AG04449 (cell line): Measurements from ENCODE around the gene CMTM6.
"Not testable (repeated sequence)": the region's sequence is repeated elsewhere in the genome, so short reads cannot be mapped to it uniquely, and the experiment has no call there.

Experiments used
- CTCF ChIA-PET: fragments of 350-600 bp; formaldehyde crosslinking; extraction: SDS; loops from one replicate; lab custom pipeline; 2021; ENCODE audit warnings: antibody characterized with exemption; lab: Yijun Ruan, JAX
- POLR2A ChIA-PET: fragments of 400-600, 350-600 bp; formaldehyde crosslinking; extraction: SDS; loops from one replicate; lab custom pipeline; 2020; ENCODE audit warnings: antibody characterized with exemption, inconsistent platforms; lab: Yijun Ruan, JAX
- DNase-seq: peaks from one replicate; pipeline ENCODE4 v3.0.0-alpha.2; 2010; ENCODE audit warnings: low read depth, low spot score
- H3K4me3 ChIP-seq: 2 replicates; pipeline ENCODE4 v1.5.1; 2011; ENCODE audit warnings: low read depth, mild to moderate bottlenecking, control low read depth, low read length
- TF ChIP-seq, protein P1 (sequence below): IDR thresholded peaks from one replicate; pipeline ENCODE4 v1.5.1; 2011; ENCODE audit warnings: mild to moderate bottlenecking, moderate library complexity, low read length, control low read depth, inconsistent platforms; ENCODE audit not compliant: insufficient read depth; ENCODE audit errors: missing control alignments

Gene CMTM6

DNA sequence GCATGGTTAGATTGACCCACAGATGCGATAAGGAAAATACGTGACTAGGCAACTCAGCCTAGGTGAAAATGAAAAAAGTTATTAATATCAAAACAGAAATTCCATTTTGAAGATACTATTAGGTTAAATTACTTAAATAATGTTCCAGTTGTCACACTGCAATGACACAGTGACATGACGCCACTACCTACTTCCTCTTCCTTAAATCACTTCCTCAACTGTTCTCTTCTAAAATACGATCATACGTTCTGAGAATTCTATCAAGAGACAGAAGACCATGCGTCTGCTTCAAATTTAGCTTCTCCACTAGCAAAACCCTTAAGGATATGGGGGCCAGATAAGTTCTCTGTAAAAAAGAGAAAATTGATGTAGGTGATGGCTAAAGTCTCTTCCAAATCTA is 18.2 kb downstream of the CMTM6 start:
- TF ChIP-seq, protein P1, sequence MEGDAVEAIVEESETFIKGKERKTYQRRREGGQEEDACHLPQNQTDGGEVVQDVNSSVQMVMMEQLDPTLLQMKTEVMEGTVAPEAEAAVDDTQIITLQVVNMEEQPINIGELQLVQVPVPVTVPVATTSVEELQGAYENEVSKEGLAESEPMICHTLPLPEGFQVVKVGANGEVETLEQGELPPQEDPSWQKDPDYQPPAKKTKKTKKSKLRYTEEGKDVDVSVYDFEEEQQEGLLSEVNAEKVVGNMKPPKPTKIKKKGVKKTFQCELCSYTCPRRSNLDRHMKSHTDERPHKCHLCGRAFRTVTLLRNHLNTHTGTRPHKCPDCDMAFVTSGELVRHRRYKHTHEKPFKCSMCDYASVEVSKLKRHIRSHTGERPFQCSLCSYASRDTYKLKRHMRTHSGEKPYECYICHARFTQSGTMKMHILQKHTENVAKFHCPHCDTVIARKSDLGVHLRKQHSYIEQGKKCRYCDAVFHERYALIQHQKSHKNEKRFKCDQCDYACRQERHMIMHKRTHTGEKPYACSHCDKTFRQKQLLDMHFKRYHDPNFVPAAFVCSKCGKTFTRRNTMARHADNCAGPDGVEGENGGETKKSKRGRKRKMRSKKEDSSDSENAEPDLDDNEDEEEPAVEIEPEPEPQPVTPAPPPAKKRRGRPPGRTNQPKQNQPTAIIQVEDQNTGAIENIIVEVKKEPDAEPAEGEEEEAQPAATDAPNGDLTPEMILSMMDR = no peak
- ChIA-PET POLR2A (no interaction called here), CTCF (interaction anchor here (0.7 to 17.3 kb wide), 5 partner anchors 17 to 188 kb away, joined by 3 to 154 read pairs (median 5); no protein-coding TSS in a partner anchor)
- H3K4me3 ChIP-seq = no peak overlapping the region
- DNase-seq = no peak

DNA sequence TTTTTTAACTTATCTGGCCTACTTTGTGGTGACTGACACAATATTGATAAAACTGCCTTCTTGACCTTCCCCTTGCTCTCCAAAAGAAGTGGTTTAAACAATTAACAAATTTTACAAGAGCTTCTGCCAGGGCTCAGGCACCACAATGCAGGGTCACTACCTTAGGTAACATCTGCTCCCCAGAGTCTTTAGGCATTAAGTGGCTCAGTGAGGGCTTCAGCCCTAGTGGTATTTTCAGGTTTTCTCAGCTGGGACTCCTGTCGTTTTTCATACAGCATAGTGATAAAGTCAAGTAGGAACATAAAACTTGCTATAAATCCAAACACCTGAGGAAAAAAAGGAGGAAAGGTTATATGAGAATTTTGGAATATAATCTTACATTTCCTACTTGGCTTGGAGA is 18.9 kb downstream of the CMTM6 start:
- TF ChIP-seq, protein P1 = no peak
- POLR2A ChIA-PET = no interaction called here
- no peak for DNase-seq
- no peak overlapping the region for H3K4me3 ChIP-seq
- CTCF ChIA-PET = interaction anchor here (0.7 to 17.3 kb wide), 3 partner anchors 10 to 109 kb away, joined by 3 to 154 read pairs (median 5); no protein-coding TSS in a partner anchor

DNA sequence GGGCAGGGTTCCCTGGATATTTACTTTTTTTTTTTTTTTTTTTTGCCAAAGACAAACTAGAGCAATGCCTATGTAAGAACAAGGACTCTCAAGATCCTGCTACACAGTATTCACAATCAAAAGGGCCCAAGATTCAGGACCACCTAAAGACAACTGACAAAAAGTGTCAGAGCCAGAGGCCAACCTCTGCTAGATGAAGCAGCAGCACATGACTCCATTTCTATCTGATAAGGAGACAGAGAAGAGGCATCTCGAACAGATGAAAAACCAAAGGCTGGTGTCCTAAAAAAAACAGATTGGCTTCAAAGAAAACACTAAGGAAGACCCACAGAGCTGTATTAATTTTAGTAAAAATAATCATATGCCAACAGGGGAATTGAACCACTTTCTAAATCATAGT is 20.0 kb downstream of the CMTM6 start:
- no peak for DNase-seq
- ChIA-PET POLR2A (no interaction called here), CTCF (interaction anchor here (1.1 to 17.3 kb wide), 2 partner anchors 15 to 32 kb away, joined by 3 to 154 read pairs; no protein-coding TSS in a partner anchor)
- TF ChIP-seq, protein P1 = no peak
- no peak overlapping the region for H3K4me3 ChIP-seq

- POLR2A ChIA-PET = no interaction called here
- CTCF ChIA-PET = interaction anchor here (1.1 to 17.3 kb wide), 2 partner anchors 15 to 31 kb away, joined by 3 to 154 read pairs; no protein-coding TSS in a partner anchor
- TF ChIP-seq, protein P1 = no peak
- no peak overlapping the region for H3K4me3 ChIP-seq
- no peak for DNase-seq
Measured at GRCh38 chr3:32481791-32482631, 20.6 kb downstream of the CMTM6 start.

DNA sequence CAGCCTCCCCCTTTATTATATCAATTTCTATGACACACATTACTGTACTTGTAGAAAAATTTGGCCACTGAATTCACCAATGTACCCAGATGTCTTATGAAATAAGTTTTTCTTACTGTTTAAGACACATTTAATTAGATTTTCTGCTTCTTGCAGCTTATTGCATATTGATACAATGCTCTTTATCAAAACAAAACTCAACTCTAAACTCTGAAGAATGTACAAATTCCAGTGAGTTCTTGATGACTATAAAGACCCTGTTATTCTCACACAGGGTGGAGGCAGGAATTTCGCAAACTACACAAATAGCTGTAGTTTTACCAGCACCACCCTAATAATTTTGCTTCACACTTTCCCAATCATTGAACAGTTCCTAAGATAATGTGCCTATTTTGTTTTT is 22.0 kb downstream of the CMTM6 start:
- CTCF ChIA-PET = interaction anchor here (1.8 to 17.3 kb wide), 3 partner anchors 13 to 106 kb away, joined by 7 to 154 read pairs (median 8); no protein-coding TSS in a partner anchor
- no peak overlapping the region for H3K4me3 ChIP-seq
- TF ChIP-seq, protein P1 = no peak
- DNase-seq = no peak
- POLR2A ChIA-PET = interaction anchor here (0.7 kb wide), 1 partner anchor 20 kb away, joined by 3 read pairs; no protein-coding TSS in a partner anchor

GRCh38 chr3:32474201-32474600 is 28.5 kb downstream of the CMTM6 start:
- no peak overlapping the region for H3K4me3 ChIP-seq

GRCh38 chr3:32472151-32472550 is 30.5 kb downstream of the CMTM6 start:
- H3K4me3 ChIP-seq, DNase-seq, POLR2A ChIA-PET: not testable (repeated sequence)
- CTCF ChIA-PET = interaction anchor here (2.7 to 6.4 kb wide), 2 partner anchors 97 to 99 kb away, joined by 10 to 184 read pairs; no protein-coding TSS in a partner anchor

More at GRCh38 chr3:32474201-32474600, 28.5 kb downstream of the CMTM6 start:
- POLR2A ChIA-PET = no interaction called here
- DNase-seq = no peak
- CTCF ChIA-PET = interaction anchor here (1.0 to 2.7 kb wide), 4 partner anchors 9 to 101 kb away, joined by 3 to 10 read pairs (median 3); no protein-coding TSS in a partner anchor
- TF ChIP-seq, protein P1 = no peak
